NB4 (cell line): Measurements from ENCODE around the gene BCAM.

ENCODE experiments used
- CTCF ChIP-seq: IDR thresholded peaks from one replicate; pipeline ENCODE4 v1.5.1; 2012; ENCODE audit warnings: low read depth, low read length
- POLR2A ChIP-seq: IDR thresholded peaks from 2 replicates; pipeline ENCODE4 v1.6.1; 2011; ENCODE audit warnings: mild to moderate bottlenecking; ENCODE audit not compliant: insufficient read length; ENCODE audit errors: extremely low read depth

- no peak for TF ChIP-seq POLR2A
- peak; percentile 79 for TF ChIP-seq CTCF
Observed at GRCh38 chr19:44800461-44800860, 8.4 kb upstream of the BCAM start.
